Hematopoietic multipotent progenitor cell (in vitro differentiated cells): ENCODE measurements around the gene ATP6V1C2. TPM values are rescaled to one million over a fixed set of nuclear protein-coding genes. Genes with fewer than 3 reads are reported as not detected.
A peak's percentile ranks its signal among the peaks of the same experiment; 100 is the strongest.
"Not testable (repeated sequence)": the region's sequence is repeated elsewhere in the genome, so short reads cannot be mapped to it uniquely, and the experiment has no call there.

Experiments
- DNase-seq, 3 donors: peaks; one replicate each; pipeline ENCODE4 v3.0.0-alpha.2; 2011 to 2015; ENCODE audit warnings: low read depth in 2 of 3, low spot score in 2 of 3
- total RNA-seq: library from RNA; depleted of rRNA; stranded (reverse); fragments of >200 nt; gene quantifications from one replicate; pipeline ENCODE4 v1.2.3, GENCODE V29; 2012

The ATP6V1C2 gene
- total RNA-seq, 1 donor = not detected

- DNase-seq = no peak
Measured at GRCh38 chr2:10783421-10783820, 62.0 kb downstream of the ATP6V1C2 start.

- no peak for DNase-seq
Measured at GRCh38 chr2:10784719-10785118, 63.3 kb downstream of the ATP6V1C2 start.

GRCh38 chr2:10785260-10785659, 63.8 kb downstream of the ATP6V1C2 start:
- no peak for DNase-seq

GRCh38 chr2:10786240-10786982, 65.0 kb downstream of the ATP6V1C2 start:
- no peak for DNase-seq

GRCh38 chr2:10787176-10787968, 65.9 kb downstream of the ATP6V1C2 start:
- peak in 1 of 3 donors; percentile 19 for DNase-seq

GRCh38 chr2:10788855-10789254, 67.4 kb downstream of the ATP6V1C2 start:
- DNase-seq = no peak

GRCh38 chr2:10790228-10790973, 69.0 kb downstream of the ATP6V1C2 start:
- no peak for DNase-seq

GRCh38 chr2:10792001-10792634, 70.7 kb downstream of the ATP6V1C2 start:
- no peak for DNase-seq

GRCh38 chr2:10792660-10793400, 71.4 kb downstream of the ATP6V1C2 start:
- no peak for DNase-seq

- DNase-seq = no peak
Measured at GRCh38 chr2:10793816-10794215, 72.4 kb downstream of the ATP6V1C2 start.

GRCh38 chr2:10794876-10795275, 73.4 kb downstream of the ATP6V1C2 start:
- no peak for DNase-seq

GRCh38 chr2:10795508-10796046, 74.1 kb downstream of the ATP6V1C2 start:
- DNase-seq = no peak

- no peak for DNase-seq
Measured at GRCh38 chr2:10796703-10797102, 75.3 kb downstream of the ATP6V1C2 start.

GRCh38 chr2:10798783-10799182, 77.4 kb downstream of the ATP6V1C2 start:
- DNase-seq = no peak

- no peak for DNase-seq
Measured at GRCh38 chr2:10800163-10800562, 78.7 kb downstream of the ATP6V1C2 start.

- DNase-seq = no peak
Measured at GRCh38 chr2:10802657-10803056, 81.2 kb downstream of the ATP6V1C2 start.

GRCh38 chr2:10805990-10806389, 84.6 kb downstream of the ATP6V1C2 start:
- not testable (repeated sequence) for DNase-seq

GRCh38 chr2:10806543-10806942, 85.1 kb downstream of the ATP6V1C2 start:
- no peak for DNase-seq

GRCh38 chr2:10810202-10811161, 89.1 kb downstream of the ATP6V1C2 start:
- no peak for DNase-seq
